ENCODE results near the gene ZNF136. TPM values are rescaled to one million over a fixed set of nuclear protein-coding genes. Genes with fewer than 3 reads are reported as not detected.

The ZNF136 gene
- 1 to 10 TPM; 2.7 to 7.5 (median 4.8) TPM for total RNA-seq
- 1 to 10 TPM; 2.9 to 3.1 TPM for polyA plus RNA-seq
- long read RNA-seq, donor 1, transcript ZNF136-201 (4 exons, 3,643 nt): major isoform, 5 of 7 reads
- long read RNA-seq, donor 1, partial matches to known transcripts: 0 of 7 reads
- long read RNA-seq, donor 1, other reads (novel, unspliced or antisense): 2 of 7 reads
- long read RNA-seq, donor 2, transcript ZNF136-201 (4 exons, 3,643 nt): major isoform, 17 of 21 reads
- long read RNA-seq, donor 2, partial matches to known transcripts: 0 of 21 reads
- long read RNA-seq, donor 2, other reads (novel, unspliced or antisense): 2 of 21 reads
- long read RNA-seq, donor 3, partial matches to known transcripts: 0 of 3 reads
- long read RNA-seq, donor 3, other reads (novel, unspliced or antisense): 0 of 3 reads

DNA sequence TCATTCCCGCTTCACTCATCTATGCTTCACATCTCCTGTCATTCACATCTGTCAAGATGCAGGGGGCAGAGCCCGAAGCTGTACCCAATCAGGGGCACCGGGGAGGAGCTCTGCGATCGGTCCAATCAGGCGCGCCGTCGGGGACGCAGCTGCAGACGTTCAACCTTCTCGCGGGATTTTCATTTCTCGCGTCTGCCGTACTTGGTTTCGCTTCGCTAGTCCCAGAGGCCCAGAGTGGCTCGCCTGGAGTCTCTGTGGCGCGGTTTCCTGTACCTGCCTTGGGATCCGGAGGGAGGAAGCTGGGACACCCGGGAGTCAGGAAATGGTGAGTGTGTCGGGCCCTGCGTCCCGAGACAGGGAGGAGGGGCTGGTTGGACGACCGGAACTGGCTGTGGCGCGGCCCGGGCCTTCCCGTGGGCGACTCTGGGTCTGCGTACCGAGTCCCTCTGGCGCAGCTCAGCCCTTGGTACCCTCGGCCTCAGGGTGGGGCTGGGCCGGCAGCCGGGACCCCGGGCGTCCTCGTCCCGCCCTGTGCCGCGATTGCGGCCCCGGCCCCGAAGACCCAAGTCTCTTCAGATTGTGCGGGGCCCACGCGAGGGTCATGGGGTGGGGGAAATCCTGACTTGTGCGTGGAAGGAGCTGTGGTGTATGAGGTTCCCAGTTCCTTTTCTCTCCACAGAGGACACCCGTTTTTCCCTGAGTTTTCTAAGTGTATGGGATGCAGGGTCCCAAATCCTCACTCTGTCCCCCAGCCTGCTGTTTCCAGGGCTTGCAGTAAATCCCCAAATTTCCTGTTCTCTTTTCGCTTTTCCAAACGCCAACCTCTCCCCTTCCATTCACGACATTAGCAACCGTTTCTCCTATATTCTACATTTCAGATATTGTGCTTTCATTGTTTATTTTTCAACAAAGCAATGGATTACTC lies at the start of gene ZNF136:
Gene ZNF136, plus strand, starts transcription at position 215 of the 925 bp plus-strand sequence. Its CDS starts 108 bp downstream, at position 323.
- ATAC-seq (peak; percentile 98 to 99 (median 99)), DNase-seq (peak; percentile 96 to 97 (median 97))
- Histone ChIP-seq H3K27me3 (no peaks in the 10 kb centered on the region), H3K4me3 (peak within 1 kb of the TSS; percentile 70 to 99 (median 84)), H3K4me1 (peaks cover 0 to 42% (median 33%) of the 10 kb centered on the region in 12 donors), H3K27ac (peak within 1 kb of the TSS; percentile 82 to 98 (median 94)), H3K36me3 (peaks cover 0 to 11% (median 6%) of the 10 kb centered on the region in 9 donors), H3K9me3 (no peaks in the 10 kb centered on the region)
- 0 to 1% (median 0%) methylated on average over 29 to 57 of the region's 57 CpGs for WGBS, 4 donors
- intact Hi-C loops (cut with DNase I): loop anchor here in 2 of 10 donors (10.0 kb wide), 1 partner anchor 132 kb away; the partner anchor contains the start of gene ZNF44 (in 2 of the 2)
- peak in 1 of 2 donors; percentile 79 for TF ChIP-seq POLR2A (IDR thresholded peaks at IDR 0.05)
- TF ChIP-seq, protein P1, sequence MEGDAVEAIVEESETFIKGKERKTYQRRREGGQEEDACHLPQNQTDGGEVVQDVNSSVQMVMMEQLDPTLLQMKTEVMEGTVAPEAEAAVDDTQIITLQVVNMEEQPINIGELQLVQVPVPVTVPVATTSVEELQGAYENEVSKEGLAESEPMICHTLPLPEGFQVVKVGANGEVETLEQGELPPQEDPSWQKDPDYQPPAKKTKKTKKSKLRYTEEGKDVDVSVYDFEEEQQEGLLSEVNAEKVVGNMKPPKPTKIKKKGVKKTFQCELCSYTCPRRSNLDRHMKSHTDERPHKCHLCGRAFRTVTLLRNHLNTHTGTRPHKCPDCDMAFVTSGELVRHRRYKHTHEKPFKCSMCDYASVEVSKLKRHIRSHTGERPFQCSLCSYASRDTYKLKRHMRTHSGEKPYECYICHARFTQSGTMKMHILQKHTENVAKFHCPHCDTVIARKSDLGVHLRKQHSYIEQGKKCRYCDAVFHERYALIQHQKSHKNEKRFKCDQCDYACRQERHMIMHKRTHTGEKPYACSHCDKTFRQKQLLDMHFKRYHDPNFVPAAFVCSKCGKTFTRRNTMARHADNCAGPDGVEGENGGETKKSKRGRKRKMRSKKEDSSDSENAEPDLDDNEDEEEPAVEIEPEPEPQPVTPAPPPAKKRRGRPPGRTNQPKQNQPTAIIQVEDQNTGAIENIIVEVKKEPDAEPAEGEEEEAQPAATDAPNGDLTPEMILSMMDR (IDR thresholded peaks at IDR 0.05): peak in 1 of 12 donors; percentile 4

DNA sequence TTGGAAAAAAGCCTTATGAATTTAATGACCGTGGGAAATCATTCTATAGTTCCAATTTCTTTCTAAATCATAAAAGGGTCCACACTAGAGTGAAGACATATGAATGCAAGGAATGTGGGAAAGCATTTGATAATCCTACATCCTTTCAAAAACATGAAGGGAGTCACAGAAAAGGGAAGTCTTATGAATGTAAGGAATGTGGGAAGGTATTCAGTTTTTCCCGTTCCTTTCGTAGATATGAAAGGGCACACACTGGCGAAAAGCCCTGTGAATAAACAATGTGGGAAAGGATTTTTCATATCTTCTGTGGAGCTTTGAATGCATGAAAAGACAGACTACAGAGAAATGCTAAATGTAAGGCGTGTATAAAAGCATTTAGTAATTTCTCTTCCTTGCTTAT lies 49.8 kb upstream of the ZNF136 start:
- H3K27me3 ChIP-seq: no peaks in the 10 kb centered on the region
- ATAC-seq: no peak
- WGBS, 4 donors: 88 to 91% (median 91%) methylated on average over 5 of the region's 5 CpGs

DNA sequence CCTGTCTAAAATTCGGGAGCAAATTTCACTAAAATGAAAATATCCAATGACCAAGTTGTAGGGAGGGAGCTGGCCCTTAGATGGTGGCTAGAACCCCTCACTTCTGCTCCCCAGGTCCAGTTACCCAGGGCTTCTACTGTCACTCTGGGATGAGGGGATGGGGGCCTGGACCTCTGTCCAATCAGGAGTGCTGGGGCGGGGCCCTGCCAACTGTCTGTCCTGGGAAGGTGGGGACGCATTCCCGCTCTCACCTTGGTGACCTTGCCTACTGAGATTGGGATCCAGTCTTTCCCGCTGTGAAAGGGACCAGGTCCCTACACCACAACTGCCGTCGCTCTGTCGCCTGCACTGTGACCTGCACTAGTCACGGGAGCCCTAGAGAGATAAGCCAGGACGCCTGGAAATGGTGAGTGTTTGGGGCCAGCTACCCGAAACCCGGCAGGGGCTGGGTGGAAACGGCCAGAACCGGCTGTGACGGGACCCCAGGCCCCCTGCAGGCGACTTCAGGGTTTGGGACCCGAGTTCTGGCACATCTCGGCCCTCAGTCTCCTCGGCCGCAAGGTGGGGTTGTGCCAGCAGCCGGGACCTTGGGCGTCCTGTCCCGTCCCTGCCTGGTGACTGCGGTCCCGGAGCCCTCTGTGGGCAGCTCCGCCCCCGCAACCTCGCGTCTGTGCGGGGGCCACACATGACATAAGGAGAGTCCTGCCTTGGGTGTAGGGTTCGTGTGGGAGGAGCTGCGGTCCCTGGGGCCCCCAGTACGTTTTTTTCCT lies 45.5 kb upstream of the ZNF136 start:
- 66 to 87% (median 72%) methylated on average over 33 of the region's 33 CpGs for WGBS, 4 donors
- Histone ChIP-seq H3K4me3 (peak overlapping the region in 3 of 12 donors; percentile 12 to 30 (median 21)), H3K36me3 (peaks cover 0 to 11% (median 5%) of the 10 kb centered on the region in 9 donors), H3K9me3 (peaks cover 0 to 19% (median 0%) of the 10 kb centered on the region in 12 donors), H3K4me1 (no peaks in the 10 kb centered on the region), H3K27me3 (no peaks in the 10 kb centered on the region), H3K27ac (no peak overlapping the region)
- no peak for TF ChIP-seq POLR2A (IDR thresholded peaks at IDR 0.05)
- TF ChIP-seq, protein P1 (IDR thresholded peaks at IDR 0.05): no peak
- no peak for DNase-seq
- peak in 1 of 4 donors; percentile 36 for ATAC-seq
- intact Hi-C loops (cut with DNase I): no loop called here

More for the DNA sequence above, 49.8 kb upstream of the ZNF136 start:
- DNase-seq: no peak
- Histone ChIP-seq H3K4me1 (no peaks in the 10 kb centered on the region), H3K36me3 (peaks cover 0 to 31% (median 20%) of the 10 kb centered on the region in 9 donors), H3K9me3 (peaks cover 0 to 40% (median 3%) of the 10 kb centered on the region in 12 donors), H3K4me3 (no peak overlapping the region), H3K27ac (no peak overlapping the region)
- TF ChIP-seq, protein P1 (IDR thresholded peaks at IDR 0.05): no peak
- TF ChIP-seq POLR2A (IDR thresholded peaks at IDR 0.05): no peak
- intact Hi-C loops (cut with DNase I): no loop called here

Data from heart left ventricle (tissue), 16 donors.